Measurements from ENCODE around the gene GRB10.

GRB10 gene

DNA sequence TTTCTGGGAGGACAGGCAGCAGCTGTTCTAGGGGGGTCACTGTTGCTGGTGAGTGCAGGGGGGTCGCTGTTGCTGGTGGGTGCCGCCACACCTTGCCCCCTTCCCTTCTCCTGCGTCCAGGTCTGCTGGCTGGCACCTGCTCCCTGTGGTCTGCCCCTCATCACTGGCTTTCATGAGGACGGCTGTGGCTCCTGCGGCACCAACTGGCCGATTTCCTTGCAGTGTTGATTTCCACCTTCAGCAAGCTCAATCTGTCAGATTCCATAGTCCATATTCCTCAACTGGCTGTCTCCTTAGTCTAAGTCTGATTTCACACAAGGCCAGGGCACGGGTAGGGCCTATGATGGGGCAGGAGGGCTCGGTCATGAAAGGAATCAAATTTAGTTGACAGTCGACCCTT lies 23.4 kb upstream of the GRB10 start:
- DNase-seq (ENCODE audit: insufficient read length, low spot score) = no peak

DNA sequence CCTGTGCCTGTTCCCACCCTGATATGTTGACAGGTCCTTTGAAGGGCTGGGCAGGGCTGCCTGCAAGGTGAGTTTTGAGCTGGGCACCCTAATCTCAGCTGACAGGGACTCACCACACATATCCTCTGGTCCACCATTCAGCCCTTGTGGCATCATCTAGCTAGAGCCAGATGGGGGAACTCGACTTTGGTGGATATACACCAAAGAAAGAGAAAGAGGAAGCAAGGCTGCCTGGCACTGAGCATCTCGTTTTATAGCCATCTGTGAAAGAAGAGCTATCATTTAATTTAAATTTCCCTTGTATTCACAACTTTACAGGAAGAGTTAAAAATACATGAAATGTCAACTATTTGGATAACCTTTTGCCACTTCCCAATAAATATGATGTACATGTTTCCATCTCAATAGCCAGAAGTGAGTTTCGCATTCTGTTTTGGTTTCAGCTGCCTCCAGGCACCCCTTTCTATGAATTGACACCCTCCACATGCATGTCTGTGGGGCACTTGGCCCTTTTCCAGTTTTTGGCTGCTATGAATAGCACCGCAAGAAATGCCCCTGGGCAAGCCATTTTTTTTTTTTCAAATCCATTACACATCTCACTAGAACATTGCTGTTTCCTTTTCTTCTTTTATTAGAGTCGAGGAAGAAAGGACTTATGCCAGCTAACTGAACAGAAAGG lies 22.9 kb upstream of the GRB10 start:
- DNase-seq (ENCODE audit: insufficient read length, low spot score) (no peak), FAIRE-seq (no peak)

More for the DNA sequence above, 23.4 kb upstream of the GRB10 start:
- no peak for FAIRE-seq
- TF ChIP-seq SPI1 (IDR thresholded peaks at IDR 0.05; ENCODE audit: low read depth, low read length) (no peak), POU2F2 (IDR thresholded peaks at IDR 0.05; ENCODE audit: low read depth, low read length) (no peak), POLR2A (IDR thresholded peaks at IDR 0.05; ENCODE audit: low read depth, low read length) (no peak)

DNA sequence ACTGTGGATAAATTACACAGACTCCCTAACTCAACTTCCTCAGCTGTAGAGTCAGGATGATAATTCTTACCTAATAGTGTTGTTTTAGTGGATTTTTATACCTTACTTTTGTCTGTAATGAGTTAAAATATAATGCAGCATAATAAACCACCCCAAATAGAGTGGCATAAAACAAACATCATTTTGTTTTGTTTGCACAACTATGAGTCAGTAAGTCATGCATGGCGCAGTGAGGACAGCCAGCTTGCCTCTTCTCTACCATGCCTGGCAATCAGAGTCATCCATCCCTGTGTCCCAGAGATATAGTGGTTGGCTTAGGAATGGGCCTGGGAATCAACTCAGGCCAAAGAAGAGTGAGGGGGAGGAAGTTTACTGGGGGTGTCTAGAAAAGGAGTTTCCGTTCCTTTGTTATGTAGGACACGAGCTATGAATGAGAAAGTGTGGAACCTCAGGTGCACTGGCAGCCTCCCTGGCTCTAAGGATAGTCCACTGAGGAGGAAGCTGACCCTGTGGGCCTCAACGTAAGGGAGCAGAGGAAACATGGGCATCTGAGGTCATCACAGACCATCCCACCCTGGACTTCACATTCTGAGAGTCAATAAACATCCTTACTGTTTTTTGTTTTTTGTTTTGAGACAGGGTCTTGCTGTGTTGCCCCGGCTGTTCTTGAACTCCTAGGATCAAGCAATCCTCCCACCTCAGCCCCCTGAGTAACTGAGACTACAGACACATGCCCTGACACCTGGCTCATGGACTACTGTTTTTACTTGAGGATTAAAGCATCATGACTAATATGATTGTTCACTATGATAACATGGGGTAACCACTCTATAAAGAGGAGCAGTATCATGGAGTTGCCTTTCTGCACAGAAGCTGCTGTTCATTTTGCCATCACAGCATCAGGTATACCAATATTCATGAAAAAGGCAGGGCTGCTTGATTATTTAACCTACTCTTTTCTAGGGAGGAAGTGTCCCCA lies 21.0 kb upstream of the GRB10 start:
- no peak for DNase-seq (ENCODE audit: insufficient read length, low spot score)
- no peak for FAIRE-seq

More for the DNA sequence above, 22.9 kb upstream of the GRB10 start:
- TF ChIP-seq TAF1 (IDR thresholded peaks at IDR 0.05; ENCODE audit: low read depth, low read length) (no peak), POU2F2 (IDR thresholded peaks at IDR 0.05; ENCODE audit: low read depth, low read length) (no peak), POLR2A (IDR thresholded peaks at IDR 0.05; ENCODE audit: low read depth, low read length) (no peak), POLR2AphosphoS5 (IDR thresholded peaks at IDR 0.05; ENCODE audit: low read depth, low read length) (no peak), PAX5 (IDR thresholded peaks at IDR 0.05; ENCODE audit: insufficient read depth, low read length, severe bottlenecking) (no peak), SPI1 (IDR thresholded peaks at IDR 0.05; ENCODE audit: low read depth, low read length) (no peak)

DNA sequence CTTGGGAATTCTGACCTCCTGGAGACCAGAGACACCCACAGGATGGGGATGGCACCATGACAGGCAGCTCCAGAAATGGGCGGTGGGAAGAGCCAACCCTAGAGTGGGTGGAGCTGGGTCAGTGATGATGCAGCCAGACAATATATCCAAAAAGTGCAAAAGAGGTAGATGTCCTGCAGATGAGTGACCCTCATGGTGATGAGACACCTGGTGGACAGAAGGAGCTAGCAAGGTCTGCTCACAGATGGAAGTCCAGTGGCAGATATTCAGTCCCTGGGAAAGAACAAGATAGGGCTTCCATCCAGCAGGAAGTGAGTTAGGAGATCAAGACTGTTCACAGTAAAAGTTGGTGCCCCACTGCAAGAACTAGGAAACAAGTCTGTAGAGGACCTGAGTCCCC lies 19.2 kb upstream of the GRB10 start:
- no peak for DNase-seq (ENCODE audit: insufficient read length, low spot score)
- TF ChIP-seq SPI1 (IDR thresholded peaks at IDR 0.05; ENCODE audit: low read depth, low read length) (no peak), TAF1 (IDR thresholded peaks at IDR 0.05; ENCODE audit: low read depth, low read length) (no peak), POLR2A (IDR thresholded peaks at IDR 0.05; ENCODE audit: low read depth, low read length) (no peak), POU2F2 (IDR thresholded peaks at IDR 0.05; ENCODE audit: low read depth, low read length) (no peak), PAX5 (IDR thresholded peaks at IDR 0.05; ENCODE audit: insufficient read depth, low read length, severe bottlenecking) (no peak), POLR2AphosphoS5 (IDR thresholded peaks at IDR 0.05; ENCODE audit: low read depth, low read length) (no peak)
- no peak for FAIRE-seq

More for the DNA sequence above, 21.0 kb upstream of the GRB10 start:
- no peak for TF ChIP-seq SPI1 (IDR thresholded peaks at IDR 0.05; ENCODE audit: low read depth, low read length)
- TF ChIP-seq TAF1 (IDR thresholded peaks at IDR 0.05; ENCODE audit: low read depth, low read length) = no peak
- TF ChIP-seq PAX5 (IDR thresholded peaks at IDR 0.05; ENCODE audit: insufficient read depth, low read length, severe bottlenecking) = no peak
- TF ChIP-seq POLR2A (IDR thresholded peaks at IDR 0.05; ENCODE audit: low read depth, low read length) = no peak
- TF ChIP-seq POU2F2 (IDR thresholded peaks at IDR 0.05; ENCODE audit: low read depth, low read length) = no peak
- TF ChIP-seq POLR2AphosphoS5 (IDR thresholded peaks at IDR 0.05; ENCODE audit: low read depth, low read length) = no peak

DNA sequence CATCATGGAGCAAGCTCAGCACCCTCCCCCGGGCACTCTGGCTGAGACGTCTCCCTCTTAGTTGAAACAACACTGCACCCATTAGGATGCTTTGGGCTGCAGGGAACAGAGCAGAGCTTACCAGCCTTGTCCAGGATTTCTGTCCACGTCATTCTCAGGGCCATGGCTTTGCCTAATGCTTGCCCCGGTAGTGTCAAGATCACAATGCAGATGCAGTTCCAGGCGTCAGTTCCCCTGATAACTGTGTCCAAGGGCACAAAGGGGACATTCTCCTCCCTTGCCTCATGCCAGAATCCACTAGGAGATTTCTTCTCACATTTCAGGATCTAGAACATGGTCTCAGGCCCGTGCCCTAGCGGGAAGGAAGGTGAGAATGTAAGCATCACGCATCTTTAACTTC lies 17.2 kb upstream of the GRB10 start:
- TF ChIP-seq SPI1 (IDR thresholded peaks at IDR 0.05; ENCODE audit: low read depth, low read length) (no peak), PAX5 (IDR thresholded peaks at IDR 0.05; ENCODE audit: insufficient read depth, low read length, severe bottlenecking) (no peak), POU2F2 (IDR thresholded peaks at IDR 0.05; ENCODE audit: low read depth, low read length) (no peak), TAF1 (IDR thresholded peaks at IDR 0.05; ENCODE audit: low read depth, low read length) (no peak), POLR2AphosphoS5 (IDR thresholded peaks at IDR 0.05; ENCODE audit: low read depth, low read length) (no peak), POLR2A (IDR thresholded peaks at IDR 0.05; ENCODE audit: low read depth, low read length) (no peak)
- DNase-seq (ENCODE audit: insufficient read length, low spot score) = no peak
- no peak for FAIRE-seq

DNA sequence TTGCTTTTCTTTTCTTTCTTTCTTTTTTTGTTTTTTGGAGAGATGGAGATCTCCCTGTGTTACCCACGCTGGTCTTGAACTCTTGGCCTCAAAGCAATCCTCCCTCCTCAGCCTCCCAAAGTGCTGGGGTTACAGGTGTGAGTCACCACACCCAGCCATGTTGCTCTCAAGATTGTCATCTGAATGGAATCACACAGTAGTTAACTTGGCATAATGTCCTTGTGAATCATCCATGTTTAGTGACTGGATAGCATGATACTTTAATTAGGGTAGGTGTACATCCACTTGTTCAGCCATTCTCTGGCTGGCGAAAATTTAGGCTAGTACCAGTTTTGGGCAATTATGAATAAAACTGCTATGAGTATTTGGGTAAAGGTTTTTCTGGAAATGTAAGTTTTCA lies 15.4 kb upstream of the GRB10 start:
- DNase-seq (ENCODE audit: insufficient read length, low spot score) (no peak), FAIRE-seq (no peak)
- no peak for TF ChIP-seq POLR2A (IDR thresholded peaks at IDR 0.05; ENCODE audit: low read depth, low read length)
- TF ChIP-seq SPI1 (IDR thresholded peaks at IDR 0.05; ENCODE audit: low read depth, low read length) = no peak

DNA sequence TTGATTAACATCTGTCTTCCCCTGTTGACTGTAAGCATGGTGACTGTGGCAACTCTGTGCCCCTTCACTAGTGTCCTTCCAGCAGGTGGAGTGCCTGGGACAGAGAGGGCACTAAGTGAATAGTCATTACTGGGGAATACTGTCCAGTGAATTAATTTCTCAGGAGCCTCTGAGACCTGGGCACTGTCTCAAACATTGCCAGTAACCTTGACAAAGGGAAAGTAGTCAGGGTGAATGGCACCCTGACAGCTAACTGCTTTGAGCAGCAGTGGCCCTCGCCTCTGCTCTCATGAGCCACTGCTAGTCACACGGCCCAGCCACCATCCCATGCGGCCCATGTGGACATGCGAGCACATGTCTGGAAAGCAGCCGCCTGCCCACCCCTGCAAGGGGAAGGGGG lies 13.1 kb upstream of the GRB10 start:
- TF ChIP-seq POU2F2 (IDR thresholded peaks at IDR 0.05; ENCODE audit: low read depth, low read length) (no peak), POLR2AphosphoS5 (IDR thresholded peaks at IDR 0.05; ENCODE audit: low read depth, low read length) (no peak), TAF1 (IDR thresholded peaks at IDR 0.05; ENCODE audit: low read depth, low read length) (no peak), PAX5 (IDR thresholded peaks at IDR 0.05; ENCODE audit: insufficient read depth, low read length, severe bottlenecking) (no peak), POLR2A (IDR thresholded peaks at IDR 0.05; ENCODE audit: low read depth, low read length) (no peak), SPI1 (IDR thresholded peaks at IDR 0.05; ENCODE audit: low read depth, low read length) (no peak)
- no peak for FAIRE-seq

DNA sequence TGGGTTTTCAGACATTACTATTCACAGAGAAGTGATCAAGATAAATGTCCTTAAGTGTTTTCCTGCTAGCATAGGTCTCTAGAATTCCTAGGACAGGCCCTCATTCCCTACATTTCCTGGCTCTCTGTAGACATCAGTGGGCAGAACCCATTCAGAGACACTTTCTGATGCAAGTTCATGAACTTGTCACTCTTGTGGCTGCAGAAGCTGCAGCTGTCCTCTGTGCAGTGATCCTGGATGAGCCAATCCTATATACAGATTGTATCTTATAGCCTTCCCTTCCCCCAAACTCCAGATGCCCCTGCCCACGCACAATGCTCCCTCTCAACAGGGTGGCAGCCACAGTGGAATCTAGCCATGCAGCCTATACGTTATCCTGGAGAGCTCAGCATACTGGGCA lies 12.6 kb upstream of the GRB10 start:
- no peak for FAIRE-seq
- TF ChIP-seq PAX5 (IDR thresholded peaks at IDR 0.05; ENCODE audit: insufficient read depth, low read length, severe bottlenecking) = no peak
- TF ChIP-seq TAF1 (IDR thresholded peaks at IDR 0.05; ENCODE audit: low read depth, low read length) = no peak
- TF ChIP-seq POLR2AphosphoS5 (IDR thresholded peaks at IDR 0.05; ENCODE audit: low read depth, low read length) = no peak
- TF ChIP-seq POU2F2 (IDR thresholded peaks at IDR 0.05; ENCODE audit: low read depth, low read length) = no peak
- no peak for TF ChIP-seq SPI1 (IDR thresholded peaks at IDR 0.05; ENCODE audit: low read depth, low read length)
- TF ChIP-seq POLR2A (IDR thresholded peaks at IDR 0.05; ENCODE audit: low read depth, low read length) = no peak
- no peak for DNase-seq (ENCODE audit: insufficient read length, low spot score)

More for the DNA sequence above, 13.1 kb upstream of the GRB10 start:
- DNase-seq (ENCODE audit: insufficient read length, low spot score) = no peak

DNA sequence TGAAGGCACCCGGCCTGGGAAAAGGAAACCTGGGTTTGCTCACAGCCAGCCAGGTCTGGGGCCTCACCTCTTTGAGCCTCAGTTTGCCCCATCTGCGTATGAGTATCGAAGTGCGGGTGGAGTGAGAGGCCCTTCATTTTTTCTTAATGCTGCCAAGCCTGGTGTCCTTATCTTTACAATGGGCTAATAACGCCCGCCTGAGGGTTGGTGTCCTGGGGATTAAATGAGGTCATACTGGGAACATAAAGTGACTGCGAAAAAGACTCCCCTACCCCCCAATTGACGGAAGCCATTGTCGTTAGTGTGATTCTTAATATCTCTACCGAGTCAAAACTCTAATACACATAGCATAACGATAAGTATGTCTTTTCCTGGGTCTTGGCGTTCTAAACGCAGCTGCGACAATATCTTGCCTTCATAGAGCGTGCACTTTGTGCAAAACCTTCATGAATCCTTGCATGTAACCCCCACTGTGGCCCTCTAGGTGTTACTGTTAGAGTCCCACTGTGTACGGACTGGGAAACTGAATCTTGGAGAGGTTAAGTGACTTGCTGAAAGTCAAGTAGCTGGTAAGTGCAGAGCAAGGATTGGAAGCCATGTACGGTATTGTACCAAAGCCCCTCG lies 11.4 kb upstream of the GRB10 start:
- no peak for DNase-seq (ENCODE audit: insufficient read length, low spot score)
- FAIRE-seq = no peak
- no peak for TF ChIP-seq POLR2AphosphoS5 (IDR thresholded peaks at IDR 0.05; ENCODE audit: low read depth, low read length)
- no peak for TF ChIP-seq SPI1 (IDR thresholded peaks at IDR 0.05; ENCODE audit: low read depth, low read length)
- no peak for TF ChIP-seq TAF1 (IDR thresholded peaks at IDR 0.05; ENCODE audit: low read depth, low read length)
- TF ChIP-seq POU2F2 (IDR thresholded peaks at IDR 0.05; ENCODE audit: low read depth, low read length) = no peak
- no peak for TF ChIP-seq POLR2A (IDR thresholded peaks at IDR 0.05; ENCODE audit: low read depth, low read length)
- TF ChIP-seq PAX5 (IDR thresholded peaks at IDR 0.05; ENCODE audit: insufficient read depth, low read length, severe bottlenecking) = no peak

All from GM12891 (cell line).